GM19328 (cell line): ENCODE data around the gene ABHD14A.

Experiments
- ATAC-seq: cut with Tn5 transposase; IDR thresholded peaks from one replicate; pipeline ENCODE4 v1.9.1; 2021; ENCODE audit warnings: mild to moderate bottlenecking, moderate library complexity; ENCODE audit not compliant: unreplicated experiment

ABHD14A gene

GRCh38 chr3:52013802-52014598 is 39.1 kb downstream of the ABHD14A start:
- no peak for ATAC-seq

- ATAC-seq = no peak
Observed at GRCh38 chr3:52014613-52015012, 39.7 kb downstream of the ABHD14A start.

DNA sequence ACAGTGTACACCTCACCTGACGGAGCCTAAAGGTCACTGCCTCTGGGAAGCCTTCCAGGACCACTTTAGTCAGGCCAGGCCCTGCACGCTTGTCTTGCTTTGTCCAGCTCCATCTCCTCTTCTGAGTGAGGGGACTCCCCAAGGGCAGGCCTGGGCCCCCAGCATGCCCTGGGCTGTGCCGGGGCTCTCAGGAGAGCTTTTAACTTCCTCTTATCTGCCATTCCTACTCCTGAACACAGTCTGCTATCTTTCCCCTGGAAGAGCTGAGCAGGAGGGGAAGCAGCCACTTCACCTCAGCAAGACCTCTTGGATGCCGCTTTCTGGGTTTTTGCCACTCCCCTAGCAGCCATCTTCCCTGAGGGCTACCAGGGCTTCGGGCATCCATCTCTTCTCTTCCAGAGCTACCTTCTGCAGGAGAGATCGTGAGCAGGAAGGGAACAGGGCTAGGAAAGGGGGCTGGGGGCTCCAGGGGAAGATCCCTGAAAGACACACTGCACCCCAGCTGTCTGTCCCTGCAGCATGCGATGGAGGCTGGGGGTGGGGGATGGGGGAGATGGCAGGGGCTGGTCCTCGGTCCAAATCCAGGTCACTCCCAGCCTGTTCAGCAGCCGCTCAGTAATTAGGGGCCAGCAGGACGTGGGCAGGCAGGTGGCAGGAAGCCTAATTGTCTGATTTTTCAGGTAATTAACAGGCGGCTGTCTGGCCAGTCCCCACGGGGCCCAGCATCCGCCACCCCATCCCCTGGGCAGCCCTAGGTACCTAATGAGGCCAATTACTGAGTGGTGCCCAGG is 40.8 kb downstream of the ABHD14A start:
- ATAC-seq = no peak

- no peak for ATAC-seq
Observed at GRCh38 chr3:52017586-52017985, 42.7 kb downstream of the ABHD14A start.

- no peak for ATAC-seq
Observed at GRCh38 chr3:52018319-52019000, 43.6 kb downstream of the ABHD14A start.

GRCh38 chr3:52019352-52020080 is 44.7 kb downstream of the ABHD14A start:
- ATAC-seq = no peak

DNA sequence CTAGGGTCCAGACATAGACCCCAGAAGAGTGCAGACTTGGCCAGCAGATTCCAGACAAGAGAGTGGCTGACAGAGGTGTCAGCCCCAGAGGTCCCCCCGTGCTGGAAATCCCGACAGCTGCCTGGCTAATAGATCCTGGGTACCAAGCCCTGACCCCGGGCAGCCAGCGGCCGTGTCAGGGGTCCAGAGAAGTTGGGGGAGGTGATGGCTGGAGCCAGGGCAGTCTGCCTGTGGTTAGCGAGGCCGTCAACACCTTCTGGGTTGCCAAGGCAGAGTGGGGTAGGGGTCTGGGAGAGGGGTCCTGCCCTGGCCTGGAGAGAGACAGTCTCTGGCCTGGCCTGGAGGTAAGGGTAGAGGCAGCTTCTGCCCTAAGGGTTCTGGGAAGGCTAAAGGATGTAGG is 45.9 kb downstream of the ABHD14A start:
- no peak for ATAC-seq

- ATAC-seq = no peak
Observed at GRCh38 chr3:52021489-52022268, 46.8 kb downstream of the ABHD14A start.

DNA sequence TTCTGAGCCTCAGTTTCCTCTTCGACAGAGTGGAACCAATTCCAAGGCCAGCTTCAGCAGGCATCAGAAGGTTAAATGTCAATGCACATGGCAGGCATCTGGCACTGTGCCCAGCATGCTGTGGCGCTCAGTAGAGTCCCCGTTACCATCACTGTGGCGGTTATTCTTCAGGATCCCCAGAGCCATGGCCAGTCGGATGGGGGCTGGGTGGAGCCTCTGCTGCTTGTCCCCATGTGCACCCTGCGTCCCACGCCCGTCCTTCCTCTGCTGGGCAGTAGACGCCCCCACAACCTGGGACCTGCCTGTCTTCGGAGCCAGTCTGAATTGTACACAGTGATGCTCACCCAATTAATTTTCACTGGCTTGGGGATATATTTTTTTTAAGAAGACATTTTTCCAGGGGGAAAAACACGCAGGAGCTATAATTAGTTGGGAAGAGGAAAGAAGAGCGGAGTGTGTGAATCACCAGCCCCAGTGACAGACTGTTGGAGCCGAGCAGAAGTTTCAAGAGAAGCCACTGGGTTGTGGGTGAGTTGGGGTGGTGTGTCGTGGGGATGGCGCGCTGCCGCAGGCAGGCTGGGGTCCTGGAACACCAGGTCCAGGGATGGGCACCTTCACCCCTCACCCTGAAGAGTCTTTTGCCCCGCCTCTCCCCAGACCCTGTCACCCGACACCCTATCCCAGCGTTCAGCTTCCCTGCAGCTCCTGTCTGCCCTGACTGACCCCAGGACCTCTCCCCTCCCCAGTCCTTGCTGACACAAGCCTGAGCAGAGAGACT is 47.6 kb downstream of the ABHD14A start:
- no peak for ATAC-seq

- ATAC-seq = no peak
Observed at GRCh38 chr3:52023101-52023770, 48.4 kb downstream of the ABHD14A start.

DNA sequence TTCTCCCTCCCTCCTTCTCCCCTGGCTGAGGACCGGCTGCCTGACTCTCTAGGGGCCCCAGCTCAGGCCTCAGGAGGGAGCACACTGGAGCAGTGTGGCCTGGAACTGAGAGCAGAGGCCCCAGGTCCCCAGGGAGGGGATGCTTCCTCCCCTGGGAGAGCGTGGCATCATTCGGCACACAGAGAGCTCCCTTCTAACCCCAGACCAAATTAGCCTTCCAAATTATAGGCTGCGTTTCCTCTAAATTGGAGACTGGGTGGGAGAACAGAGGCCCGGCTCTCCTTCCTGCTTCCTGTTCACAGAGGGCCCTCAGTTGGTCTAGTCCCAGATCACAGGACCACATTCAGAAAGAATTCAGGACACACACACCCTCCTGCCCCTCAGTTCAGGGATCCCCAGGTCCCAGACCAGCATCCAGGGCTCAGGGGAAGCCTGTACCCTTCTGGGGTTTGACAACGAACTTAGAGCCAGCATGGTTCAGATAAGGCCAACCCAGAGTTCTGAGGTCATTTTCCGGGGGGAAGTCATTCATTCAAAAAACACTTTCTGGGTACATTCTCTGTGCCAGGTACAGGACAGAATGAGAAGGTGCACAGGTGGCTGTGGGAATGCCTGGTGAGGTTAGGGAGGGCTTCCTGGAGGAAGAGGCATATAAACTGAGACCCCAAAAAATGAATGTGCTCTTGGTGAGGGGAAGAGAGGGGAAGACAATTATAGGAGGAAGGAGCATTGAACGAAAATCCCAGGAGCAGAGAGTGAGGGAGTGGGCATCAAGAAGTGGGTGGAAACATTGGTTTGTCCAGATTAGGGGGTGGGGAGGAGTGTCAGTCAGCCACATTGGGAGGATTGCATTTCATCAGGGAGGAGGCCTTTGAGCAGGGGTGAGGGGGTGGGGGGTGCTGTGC is 49.2 kb downstream of the ABHD14A start:
- peak; percentile 49 for ATAC-seq

- no peak for ATAC-seq
Observed at GRCh38 chr3:52024765-52025452, 50.0 kb downstream of the ABHD14A start.

- ATAC-seq = no peak
Observed at GRCh38 chr3:52025453-52025852, 50.6 kb downstream of the ABHD14A start.

- no peak for ATAC-seq
Observed at GRCh38 chr3:52026041-52026440, 51.2 kb downstream of the ABHD14A start.

- no peak for ATAC-seq
Observed at GRCh38 chr3:52028572-52028971, 53.7 kb downstream of the ABHD14A start.

DNA sequence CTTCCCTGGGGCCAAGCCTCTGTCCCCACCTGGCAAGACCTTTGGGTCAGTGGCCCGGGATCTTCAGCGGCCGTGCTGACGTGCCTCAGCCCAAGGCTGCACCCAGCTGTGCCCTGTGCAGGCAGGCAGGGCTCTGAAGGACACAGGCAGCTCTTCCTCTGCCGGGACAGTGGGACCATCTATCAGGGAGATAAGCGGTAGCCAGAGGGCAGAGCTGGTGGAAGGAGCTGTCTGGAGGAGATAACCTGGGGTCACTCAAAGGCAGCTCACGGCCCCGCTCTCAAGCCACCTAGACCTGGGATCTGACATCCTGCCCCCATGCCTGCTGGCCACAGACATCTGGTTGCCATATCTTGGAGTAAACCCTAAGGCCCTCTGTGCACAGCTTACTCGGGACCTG is 54.2 kb downstream of the ABHD14A start:
- no peak for ATAC-seq

GRCh38 chr3:52029535-52029934 is 54.7 kb downstream of the ABHD14A start:
- ATAC-seq = no peak
